Middle frontal gyrus (tissue), 1 donor: ENCODE measurements around the gene ZNF839.

Source experiments
- DNase-seq: peaks from one replicate; pipeline ENCODE4 v3.0.0-alpha.2; 2015; ENCODE audit warnings: low spot score; ENCODE audit errors: extremely low spot score

Gene ZNF839

GRCh38 chr14:102377696-102378095 lies 58.1 kb downstream of the ZNF839 start:
- DNase-seq = no peak

GRCh38 chr14:102378830-102379229 lies 59.3 kb downstream of the ZNF839 start:
- no peak for DNase-seq

- DNase-seq = no peak
Observed at GRCh38 chr14:102387086-102387485, 67.5 kb downstream of the ZNF839 start.

- no peak for DNase-seq
Observed at GRCh38 chr14:102389246-102389645, 69.7 kb downstream of the ZNF839 start.

GRCh38 chr14:102390064-102390855 lies 70.7 kb downstream of the ZNF839 start:
- DNase-seq = peak; percentile 9
